ENCODE results near the gene TMEM233. TPM values are rescaled to one million over a fixed set of nuclear protein-coding genes. Genes with fewer than 3 reads are reported as not detected.

The TMEM233 gene
- total and polyA plus RNA-seq, 9 of the 15 experiments (the other 6 are each of a cell fraction or from before 2014, with no cell fraction given): 0.04 to 0.17 (median 0.07) TPM; not detected in 2

- TF ChIP-seq, protein P1, sequence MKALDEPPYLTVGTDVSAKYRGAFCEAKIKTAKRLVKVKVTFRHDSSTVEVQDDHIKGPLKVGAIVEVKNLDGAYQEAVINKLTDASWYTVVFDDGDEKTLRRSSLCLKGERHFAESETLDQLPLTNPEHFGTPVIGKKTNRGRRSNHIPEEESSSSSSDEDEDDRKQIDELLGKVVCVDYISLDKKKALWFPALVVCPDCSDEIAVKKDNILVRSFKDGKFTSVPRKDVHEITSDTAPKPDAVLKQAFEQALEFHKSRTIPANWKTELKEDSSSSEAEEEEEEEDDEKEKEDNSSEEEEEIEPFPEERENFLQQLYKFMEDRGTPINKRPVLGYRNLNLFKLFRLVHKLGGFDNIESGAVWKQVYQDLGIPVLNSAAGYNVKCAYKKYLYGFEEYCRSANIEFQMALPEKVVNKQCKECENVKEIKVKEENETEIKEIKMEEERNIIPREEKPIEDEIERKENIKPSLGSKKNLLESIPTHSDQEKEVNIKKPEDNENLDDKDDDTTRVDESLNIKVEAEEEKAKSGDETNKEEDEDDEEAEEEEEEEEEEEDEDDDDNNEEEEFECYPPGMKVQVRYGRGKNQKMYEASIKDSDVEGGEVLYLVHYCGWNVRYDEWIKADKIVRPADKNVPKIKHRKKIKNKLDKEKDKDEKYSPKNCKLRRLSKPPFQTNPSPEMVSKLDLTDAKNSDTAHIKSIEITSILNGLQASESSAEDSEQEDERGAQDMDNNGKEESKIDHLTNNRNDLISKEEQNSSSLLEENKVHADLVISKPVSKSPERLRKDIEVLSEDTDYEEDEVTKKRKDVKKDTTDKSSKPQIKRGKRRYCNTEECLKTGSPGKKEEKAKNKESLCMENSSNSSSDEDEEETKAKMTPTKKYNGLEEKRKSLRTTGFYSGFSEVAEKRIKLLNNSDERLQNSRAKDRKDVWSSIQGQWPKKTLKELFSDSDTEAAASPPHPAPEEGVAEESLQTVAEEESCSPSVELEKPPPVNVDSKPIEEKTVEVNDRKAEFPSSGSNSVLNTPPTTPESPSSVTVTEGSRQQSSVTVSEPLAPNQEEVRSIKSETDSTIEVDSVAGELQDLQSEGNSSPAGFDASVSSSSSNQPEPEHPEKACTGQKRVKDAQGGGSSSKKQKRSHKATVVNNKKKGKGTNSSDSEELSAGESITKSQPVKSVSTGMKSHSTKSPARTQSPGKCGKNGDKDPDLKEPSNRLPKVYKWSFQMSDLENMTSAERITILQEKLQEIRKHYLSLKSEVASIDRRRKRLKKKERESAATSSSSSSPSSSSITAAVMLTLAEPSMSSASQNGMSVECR (CRISPR knock-in tag; IDR thresholded peaks at IDR 0.05): no peak
- TF ChIP-seq RBM25 (IDR thresholded peaks at IDR 0.05; ENCODE audit: low read depth, low read length, severe bottlenecking): no peak
- TF ChIP-seq, protein P2, sequence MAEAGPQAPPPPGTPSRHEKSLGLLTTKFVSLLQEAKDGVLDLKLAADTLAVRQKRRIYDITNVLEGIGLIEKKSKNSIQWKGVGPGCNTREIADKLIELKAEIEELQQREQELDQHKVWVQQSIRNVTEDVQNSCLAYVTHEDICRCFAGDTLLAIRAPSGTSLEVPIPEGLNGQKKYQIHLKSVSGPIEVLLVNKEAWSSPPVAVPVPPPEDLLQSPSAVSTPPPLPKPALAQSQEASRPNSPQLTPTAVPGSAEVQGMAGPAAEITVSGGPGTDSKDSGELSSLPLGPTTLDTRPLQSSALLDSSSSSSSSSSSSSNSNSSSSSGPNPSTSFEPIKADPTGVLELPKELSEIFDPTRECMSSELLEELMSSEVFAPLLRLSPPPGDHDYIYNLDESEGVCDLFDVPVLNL (CRISPR knock-in tag; IDR thresholded peaks at IDR 0.05; ENCODE audit: low read depth): no peak
- TF ChIP-seq, protein P3, sequence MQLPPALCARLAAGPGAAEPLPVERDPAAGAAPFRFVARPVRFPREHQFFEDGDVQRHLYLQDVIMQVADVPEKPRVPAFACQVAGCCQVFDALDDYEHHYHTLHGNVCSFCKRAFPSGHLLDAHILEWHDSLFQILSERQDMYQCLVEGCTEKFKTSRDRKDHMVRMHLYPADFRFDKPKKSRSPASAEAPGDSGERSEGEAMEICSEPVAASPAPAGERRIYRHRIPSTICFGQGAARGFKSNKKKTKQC (CRISPR knock-in tag; IDR thresholded peaks at IDR 0.05): no peak
Observed at GRCh38 chr12:119679081-119679480, 85.5 kb downstream of the TMEM233 start (continued).

Measured in K562 (cell line).